Frontal cortex (tissue), 4 donors: ENCODE measurements around the gene METTL25. TPM values are rescaled to one million over a fixed set of nuclear protein-coding genes. Genes with fewer than 3 reads are reported as not detected.
"Not testable (repeated sequence)": the region's sequence is repeated elsewhere in the genome, so short reads cannot be mapped to it uniquely, and the experiment has no call there.

Source experiments
- DNase-seq, 2 donors: peaks; one replicate each; pipeline ENCODE4 v3.0.0; 2012; ENCODE audit warnings: low spot score in 2 of 2
- FAIRE-seq: peaks from 2 replicates; lab custom pipeline; 2012; peaks lifted over from hg19 to GRCh38; lab: Jason Lieb, UNC
- total RNA-seq: library from RNA; depleted of rRNA; stranded (reverse); fragments of >200 nt; gene quantifications from one replicate; pipeline ENCODE4 v1.2.3, GENCODE V29; 2014
- donor health status: control.
- donor health status: control.
- donor health status: control.

The METTL25 gene, protein sequence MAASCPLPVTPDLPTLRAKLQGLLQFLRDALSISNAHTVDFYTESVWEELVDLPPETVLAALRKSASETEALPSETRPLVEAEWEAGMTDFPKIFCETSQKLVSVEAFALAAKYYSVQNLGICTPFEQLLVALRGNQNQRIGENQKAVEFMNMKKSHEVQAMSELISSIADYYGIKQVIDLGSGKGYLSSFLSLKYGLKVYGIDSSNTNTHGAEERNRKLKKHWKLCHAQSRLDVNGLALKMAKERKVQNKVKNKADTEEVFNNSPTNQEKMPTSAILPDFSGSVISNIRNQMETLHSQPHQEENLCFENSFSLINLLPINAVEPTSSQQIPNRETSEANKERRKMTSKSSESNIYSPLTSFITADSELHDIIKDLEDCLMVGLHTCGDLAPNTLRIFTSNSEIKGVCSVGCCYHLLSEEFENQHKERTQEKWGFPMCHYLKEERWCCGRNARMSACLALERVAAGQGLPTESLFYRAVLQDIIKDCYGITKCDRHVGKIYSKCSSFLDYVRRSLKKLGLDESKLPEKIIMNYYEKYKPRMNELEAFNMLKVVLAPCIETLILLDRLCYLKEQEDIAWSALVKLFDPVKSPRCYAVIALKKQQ
- total RNA-seq: 28.1 TPM

DNA sequence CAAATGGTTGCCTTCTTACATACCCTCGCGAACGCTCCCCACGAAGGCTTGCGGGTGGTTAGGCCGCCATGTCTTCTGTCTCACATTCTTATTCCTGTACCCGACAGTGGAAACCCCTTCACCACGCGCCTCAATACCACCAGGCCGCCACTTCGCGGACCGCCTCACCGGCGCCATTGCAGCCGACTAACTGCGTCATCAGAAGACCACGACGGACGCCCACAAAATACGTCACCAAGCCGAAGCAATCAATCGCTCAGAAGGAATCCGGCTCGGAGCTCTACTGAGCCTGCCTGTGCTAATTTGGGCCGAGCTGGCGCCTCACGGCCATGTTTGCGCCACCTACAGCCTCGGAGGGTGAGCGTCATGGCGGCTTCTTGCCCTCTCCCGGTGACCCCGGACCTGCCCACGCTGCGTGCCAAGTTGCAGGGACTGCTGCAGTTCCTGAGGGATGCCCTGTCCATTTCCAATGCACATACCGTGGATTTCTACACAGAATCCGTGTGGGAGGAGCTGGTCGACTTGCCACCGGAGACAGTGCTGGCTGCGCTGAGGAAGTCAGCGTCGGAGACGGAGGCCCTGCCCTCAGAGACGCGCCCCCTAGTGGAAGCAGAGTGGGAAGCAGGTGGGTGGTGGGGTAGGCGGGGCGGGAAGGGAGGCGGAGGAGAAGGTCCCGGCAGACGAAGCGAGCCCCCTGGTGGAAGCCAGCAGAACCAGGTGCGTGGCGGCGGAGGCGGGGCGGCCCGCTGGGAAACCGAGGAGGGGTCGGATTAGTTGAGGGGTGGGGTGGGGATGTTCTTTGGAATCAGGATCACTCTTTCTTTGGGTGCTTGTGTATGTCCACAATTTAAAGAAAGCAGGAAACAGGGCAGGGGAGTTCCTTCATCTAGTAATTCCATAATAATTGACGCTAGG, at the start of gene METTL25, which contains the start of gene CCDC59:
TSS of gene METTL25 (plus strand) at position 330 of the 915 bp plus-strand sequence. CDS start at position 367, 37 bp downstream.
TSS of gene CCDC59 (minus strand) at position 188 of the 915 bp plus-strand sequence. CDS start at position 177, 11 bp downstream.
- peak; percentile 86 to 87 for DNase-seq
- no peak for FAIRE-seq

DNA sequence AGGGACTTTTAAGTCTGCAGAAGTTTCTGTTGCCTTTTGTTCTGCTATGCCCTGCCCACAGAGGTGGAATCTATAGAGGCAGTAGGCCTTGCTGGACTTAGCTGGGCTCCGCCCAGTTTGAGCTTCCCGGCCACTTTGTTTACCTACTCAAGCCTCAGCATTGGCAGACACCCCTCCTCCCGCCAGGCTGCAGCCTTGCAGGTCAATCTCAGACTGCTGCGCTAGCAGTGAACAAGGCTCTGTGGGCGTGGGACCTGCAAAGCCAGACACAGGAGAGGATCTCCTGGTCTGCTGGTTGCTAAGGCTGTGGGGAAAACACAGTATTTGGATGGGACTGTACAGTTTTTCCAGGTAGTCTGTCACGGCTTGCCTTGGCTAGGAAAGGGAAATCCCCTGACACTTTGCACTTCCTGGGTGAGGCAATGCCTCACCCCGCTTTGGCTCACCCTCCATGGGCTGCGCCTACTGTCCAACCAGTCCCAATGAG, 43.9 kb upstream of the METTL25 start:
- DNase-seq (no peak), FAIRE-seq (no peak)

DNA sequence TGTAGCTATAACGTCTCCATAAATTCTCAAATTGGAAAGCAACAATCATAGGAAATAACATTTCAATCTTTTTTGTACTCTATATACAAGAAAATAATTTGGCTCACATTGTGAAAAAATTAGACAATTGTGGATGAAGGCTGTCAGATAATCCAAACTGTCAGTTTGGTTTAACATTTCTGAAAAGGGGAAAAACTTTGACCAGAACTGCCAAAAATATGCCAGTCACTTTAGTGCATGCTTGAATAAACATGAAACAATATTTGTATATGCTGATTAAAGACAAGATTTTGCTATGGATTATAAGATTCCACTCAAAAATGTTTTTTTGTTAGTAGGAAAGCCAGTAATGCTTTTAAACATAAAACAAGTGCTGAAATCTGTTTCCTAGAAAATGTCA, 39.1 kb upstream of the METTL25 start:
- DNase-seq (no peak), FAIRE-seq (no peak)

DNA sequence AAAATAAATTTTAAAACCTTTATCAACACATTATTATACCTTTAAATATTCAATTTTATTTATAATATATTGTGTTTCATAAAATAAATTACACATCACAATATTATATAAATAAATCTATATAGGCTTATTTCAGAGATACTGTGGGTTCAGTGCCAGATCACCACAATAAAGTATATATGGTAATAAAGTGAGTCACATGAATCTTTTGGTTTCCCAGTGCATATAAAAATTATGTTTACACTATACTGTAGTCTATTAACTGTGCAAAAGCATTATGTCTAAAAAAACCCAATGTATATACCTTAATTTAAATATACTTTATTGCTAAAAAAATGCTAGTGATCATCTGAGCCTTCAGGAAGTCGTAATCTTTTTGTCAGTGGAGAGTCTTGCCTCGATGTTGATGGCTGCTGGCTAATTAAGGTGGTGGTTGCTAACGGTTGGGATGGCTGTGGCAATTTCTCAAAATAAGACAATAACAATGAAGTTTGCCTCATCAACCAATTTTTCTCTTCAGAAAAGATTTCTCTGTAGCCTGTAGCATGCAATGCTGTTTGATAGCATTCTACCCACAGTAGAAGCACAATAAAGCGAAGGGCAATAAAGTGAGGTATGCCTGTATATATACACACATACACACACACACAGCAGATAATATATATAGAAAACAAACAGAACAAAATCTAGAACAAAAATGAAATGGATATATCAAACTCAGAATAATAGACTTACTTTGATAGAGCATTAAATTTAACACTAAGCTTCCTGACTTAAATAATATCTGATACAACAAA, 32.6 kb upstream of the METTL25 start:
- DNase-seq: no peak
- no peak for FAIRE-seq

DNA sequence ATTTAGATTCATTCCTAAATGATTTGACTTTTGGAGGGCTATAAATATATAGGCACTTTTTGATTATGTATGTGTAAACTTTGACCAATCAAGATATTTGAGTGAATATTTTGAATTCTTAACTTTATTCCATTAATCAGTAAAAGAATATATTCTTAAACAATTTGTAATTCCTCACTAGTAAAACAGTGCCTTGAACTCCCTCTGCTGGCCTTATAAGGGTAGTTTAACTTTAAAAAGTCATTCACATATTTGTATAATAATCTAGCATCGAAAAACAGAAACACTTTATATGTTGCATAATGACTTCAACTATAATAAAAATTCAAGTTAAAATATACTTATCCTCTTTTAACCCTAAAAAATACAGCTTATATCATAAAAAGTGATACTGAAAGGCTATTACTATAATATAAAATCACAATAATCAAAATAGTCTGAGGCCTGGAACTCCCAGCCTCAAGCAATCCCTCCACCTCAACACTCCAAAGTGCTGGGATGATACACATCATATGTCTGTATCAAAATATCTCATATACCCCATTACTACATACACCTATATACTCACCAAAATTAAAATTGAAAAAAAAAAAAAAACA, 31.3 kb upstream of the METTL25 start:
- FAIRE-seq: peak; percentile 96
- peak; percentile 0 to 5 for DNase-seq

DNA sequence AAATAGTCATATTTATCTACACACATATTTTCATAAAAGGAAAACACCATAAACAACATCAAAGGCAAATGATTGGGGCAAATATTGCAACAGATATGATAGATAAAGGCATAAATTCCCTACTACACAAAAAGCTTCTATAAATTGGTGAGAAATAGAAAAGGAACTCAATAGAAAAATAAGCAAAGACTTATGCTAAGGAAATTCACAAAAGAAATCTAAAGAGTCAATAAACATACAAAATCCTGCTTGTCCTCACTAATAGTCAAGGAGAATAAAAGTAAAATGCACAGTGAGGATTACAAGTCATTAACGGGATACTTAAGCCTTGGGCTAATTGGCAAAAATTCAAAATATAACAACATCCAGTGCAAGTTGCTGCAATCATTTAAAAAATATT, 30.5 kb upstream of the METTL25 start:
- no peak for DNase-seq
- no peak for FAIRE-seq

DNA sequence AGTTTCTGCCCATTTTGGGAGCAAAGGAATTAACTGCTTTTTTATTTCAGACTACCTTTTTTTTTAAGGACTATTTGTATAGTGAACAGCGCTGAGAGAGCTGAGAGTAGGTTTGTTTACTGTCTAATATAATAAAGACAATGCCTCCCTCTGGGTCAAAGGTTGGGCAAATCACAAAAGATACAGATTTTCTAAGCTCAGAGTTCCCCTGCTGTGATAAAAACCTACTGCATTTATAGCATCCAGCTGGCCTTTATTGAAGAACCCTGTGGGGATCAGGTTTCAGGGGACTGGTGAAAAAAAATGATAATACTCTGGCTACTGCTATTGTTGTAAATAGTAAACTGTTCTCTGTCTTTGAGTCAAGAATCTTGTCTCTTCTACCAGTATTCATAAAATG, 28.8 kb upstream of the METTL25 start:
- DNase-seq (no peak), FAIRE-seq (no peak)

DNA sequence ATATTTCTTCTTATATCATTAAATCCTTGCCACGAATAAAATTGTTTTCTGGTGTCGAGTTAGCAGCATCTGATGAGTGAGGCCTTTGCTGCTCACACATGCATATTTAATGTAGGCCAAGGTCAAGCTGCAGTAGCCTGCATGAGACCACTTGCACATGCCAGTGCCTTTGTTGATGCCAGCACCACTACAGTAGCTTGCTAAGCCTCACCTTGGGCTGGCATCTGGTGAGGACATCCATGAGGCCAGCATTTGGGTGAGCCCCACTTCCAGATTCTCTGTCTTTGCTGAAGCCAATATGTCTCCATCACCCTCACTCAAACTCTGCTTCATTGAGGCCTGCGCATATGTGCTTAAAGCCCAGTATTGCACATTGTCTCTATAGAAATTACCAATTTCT, 8.2 kb upstream of the METTL25 start:
- FAIRE-seq: no peak
- no peak for DNase-seq

DNA sequence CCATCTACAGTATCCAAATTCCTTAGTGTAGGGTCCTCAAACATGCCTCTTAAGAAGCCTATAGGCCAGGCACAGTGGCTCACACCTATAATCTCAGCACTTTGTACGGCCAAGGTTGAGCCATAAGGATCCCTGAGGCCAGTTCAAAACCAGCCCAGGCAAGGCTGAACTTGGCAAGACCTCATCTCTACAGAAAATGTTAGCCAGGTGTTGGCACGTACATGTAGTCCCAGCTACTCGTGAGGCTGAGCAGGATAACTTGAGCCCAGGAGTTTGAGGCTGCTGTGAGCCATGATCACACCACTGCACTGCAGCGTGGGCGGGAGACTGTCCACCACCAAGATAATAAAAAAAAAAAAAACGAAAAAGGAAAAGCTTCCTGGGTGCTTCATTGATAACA, 6.9 kb upstream of the METTL25 start:
- no peak for DNase-seq
- FAIRE-seq: no peak

DNA sequence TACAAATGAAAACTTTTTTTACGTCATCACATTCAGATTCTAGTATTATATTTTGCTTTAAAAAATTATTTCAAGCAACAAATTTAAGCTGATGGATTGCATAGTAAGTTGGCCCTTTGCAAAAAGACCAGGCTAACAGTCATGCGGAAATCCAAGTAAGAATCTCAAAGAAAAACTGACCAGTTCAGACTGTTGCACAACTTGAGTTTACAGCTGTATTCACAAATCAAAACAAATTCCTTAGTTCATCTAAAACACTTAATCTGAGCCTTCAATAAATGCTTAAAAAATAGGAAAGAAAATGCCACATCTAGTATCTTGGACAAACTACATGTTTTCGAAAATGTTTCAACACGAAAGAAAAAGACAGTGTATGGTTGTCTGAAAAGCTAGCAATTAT, 989 bp upstream of the METTL25 start:
- DNase-seq (no peak), FAIRE-seq (no peak)

DNA sequence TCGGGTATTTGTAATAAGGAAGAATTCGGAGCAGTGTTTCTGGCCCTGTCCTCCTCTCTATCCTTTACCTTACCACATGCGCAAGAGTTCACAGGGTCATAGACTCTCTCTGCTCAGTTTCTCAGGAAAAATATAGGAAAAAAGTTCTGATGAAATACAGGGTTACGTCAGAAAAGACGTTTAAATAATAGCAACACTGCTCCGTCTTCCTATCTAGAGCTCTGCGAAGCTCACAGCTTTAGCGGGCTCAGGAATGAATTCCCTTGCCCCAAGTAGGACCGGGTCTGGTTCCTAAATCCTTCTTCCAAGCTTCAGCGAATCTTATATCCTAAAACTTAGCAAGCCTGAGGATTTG, 507 bp upstream of the METTL25 start:
- FAIRE-seq (no peak), DNase-seq (no peak)

DNA sequence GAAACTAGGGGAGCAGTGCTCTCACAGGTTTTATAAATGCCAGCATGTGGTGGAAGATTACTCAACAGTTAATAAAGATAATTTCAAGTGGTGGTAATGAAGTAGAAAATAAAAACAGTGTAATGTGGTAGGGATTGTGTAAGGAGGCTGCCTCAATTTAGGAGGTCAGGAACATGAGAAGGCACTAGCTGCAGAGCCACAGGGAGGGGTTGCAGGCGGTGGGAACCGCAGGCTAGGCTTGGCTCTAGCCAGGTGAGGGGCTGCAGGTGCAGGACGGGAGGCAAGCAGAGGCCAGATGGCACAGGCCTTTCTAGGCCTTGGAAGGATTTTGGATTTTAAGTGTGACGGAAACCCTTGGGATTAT, 768 bp downstream of the METTL25 start:
- DNase-seq (peak in 1 of 2 donors; percentile 24), FAIRE-seq (no peak)

DNA sequence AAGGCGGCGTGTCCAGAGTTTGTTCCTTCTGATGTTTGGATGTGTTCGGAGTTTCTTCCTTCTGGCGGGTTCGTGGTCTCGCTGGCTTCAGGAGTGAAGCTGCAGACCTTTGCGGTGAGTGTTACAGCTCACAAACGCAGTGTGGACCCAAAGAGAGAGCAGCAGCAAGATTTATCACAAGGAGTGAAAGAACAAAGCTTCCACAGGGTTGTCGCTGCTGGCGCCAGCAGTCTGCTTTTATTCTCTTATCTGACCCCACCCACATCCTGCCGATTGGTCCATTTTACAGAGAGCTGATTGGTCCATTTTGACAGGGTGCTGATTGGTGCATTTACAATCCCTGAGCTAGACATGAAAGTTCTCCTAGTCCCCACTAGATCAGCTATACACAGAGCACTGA, 2.5 kb downstream of the METTL25 start:
- not testable (repeated sequence) for DNase-seq, FAIRE-seq

DNA sequence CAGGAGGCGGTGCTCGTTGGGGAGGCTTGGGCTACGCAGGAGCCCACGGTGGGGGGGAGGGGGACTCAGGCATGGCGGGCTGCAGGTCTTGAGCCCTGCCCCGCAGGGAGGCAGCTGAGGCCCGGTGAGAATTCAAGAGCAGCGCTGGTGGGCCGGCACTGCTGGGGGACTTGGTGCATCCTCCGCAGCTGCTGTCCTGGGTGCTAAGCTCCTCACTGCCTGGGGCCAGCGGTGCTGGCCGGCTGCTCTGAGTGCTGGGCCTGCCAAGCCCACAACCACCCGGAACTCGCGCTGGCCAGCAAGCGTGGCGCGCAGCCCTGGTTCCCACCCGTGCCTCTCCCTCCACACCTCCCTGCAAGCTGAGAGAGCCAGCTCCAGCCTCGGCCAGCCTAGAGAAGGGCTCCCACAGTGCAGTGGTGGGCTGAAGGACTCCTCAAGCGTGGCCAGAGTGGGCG, 3.2 kb downstream of the METTL25 start:
- DNase-seq (no peak), FAIRE-seq (no peak)

DNA sequence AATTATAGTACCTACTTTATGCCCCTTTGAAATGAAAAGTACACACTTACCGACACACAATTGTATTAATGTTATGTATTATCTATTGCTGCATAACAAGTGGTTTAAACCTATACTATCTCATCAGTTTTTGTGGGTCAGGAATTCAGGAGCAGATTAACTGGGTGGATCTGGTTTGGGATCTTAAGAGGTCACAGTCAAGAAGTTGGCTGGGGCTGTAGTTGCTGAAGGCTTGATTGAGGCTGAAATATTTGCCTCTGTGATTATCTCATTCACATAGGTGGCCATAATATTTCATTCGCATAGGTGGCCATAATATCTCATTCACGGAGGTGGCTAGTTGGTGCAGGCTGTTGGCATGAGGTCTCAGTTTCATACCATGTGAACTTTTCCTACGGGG, 5.7 kb downstream of the METTL25 start:
- DNase-seq (no peak), FAIRE-seq (no peak)

DNA sequence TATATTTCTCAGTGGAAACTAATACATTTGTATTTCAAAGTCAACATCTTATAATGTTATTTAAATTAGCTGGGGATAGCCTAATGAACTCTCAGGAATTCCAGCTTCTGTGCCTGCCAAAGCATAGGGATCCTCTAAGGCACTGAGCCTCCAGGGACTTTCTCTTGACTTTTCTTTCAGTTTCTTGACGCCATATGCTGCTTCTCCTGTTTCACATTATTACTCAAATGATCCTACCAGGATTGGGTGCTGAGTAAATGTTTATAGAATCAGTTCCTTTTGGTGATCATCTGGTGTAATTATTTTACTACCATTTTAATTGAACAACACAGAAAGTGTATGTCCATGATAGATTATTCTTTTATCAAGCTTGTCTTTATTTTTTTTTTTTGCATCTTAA, 7.9 kb downstream of the METTL25 start:
- FAIRE-seq (no peak), DNase-seq (no peak)

DNA sequence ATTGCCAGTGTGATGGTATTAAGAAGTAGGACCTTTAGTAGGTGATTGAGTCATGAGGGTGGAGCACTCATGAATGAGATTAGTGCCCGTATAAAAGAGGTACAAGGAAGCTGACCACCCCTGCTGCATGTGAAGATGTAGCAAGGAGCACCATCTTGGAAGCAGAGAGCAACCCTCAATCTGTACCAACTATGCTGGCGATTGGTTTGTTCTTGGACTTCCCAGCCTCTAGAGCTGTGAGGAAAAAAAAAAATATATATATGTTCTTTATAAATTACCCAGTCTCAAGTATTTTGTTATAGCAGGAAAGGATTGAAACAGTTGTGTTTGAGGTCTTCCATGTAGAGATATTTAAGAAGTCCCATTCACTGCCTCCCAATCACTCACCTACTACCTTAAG, 16.9 kb downstream of the METTL25 start:
- FAIRE-seq (no peak), DNase-seq (no peak)

DNA sequence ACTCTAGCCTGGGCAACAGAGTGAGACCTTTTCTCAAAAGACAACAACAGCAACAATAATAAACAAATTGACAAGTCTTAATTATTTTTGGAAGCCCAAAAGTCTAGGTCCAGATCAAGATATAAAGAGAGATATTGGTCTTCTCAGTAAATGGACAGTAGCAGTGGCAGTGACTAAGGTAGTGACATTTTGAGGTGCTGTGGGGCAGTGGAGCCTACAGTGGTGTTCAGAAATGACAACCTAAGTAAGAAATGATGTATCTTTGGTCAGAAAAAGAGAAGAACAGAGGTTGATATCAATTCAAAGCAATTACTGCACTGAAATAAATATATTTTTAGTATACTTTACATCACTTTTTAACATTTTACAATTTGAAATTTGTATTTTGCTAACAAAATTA, 20.7 kb downstream of the METTL25 start:
- no peak for DNase-seq
- FAIRE-seq: no peak

DNA sequence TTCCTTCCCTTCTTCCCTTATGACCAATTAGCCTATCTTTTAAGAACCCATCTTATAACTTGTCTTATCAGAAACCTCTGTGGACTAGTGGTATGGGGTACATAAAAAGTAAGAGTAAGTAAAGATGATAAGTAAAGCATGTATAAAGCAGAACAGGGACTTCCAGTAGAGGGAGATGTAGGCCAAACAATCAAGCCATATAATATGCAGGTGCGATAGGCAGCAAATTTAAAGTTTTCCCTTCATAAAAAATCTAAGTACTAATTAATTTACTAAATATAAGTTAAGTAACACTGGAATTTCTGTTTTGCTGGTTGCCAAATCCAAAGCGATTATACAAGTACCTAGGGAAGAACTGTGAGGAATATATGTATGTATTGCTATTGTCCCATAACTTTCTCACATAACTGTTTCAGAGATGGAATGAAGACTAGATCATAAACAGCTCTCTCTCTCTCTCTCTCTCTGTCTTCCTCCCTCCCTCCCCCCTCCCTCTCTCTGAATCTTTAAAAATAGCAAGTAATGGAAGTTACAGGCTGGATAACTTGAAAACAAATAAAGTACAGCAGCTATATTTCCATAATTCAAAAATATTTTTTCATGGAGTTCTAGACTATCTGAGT, 25.7 kb downstream of the METTL25 start:
- FAIRE-seq: no peak
- no peak for DNase-seq
